Omental fat pad (tissue), 4 donors: ENCODE measurements around the gene PRB3. TPM values are rescaled to one million over a fixed set of nuclear protein-coding genes. Genes with fewer than 3 reads are reported as not detected.

Source experiments
- ATAC-seq: fragments of 150-250 bp; one replicate; pipeline ENCODE4 v1.9.1; 2016; ENCODE audit warnings: mild to moderate bottlenecking, moderate library complexity; ENCODE audit not compliant: low FRiP score
- DNase-seq: peaks from one replicate; pipeline ENCODE4 v3.0.0-alpha.2; 2019; ENCODE audit warnings: low spot score
- total RNA-seq, 4 donors: library from RNA; depleted of rRNA; stranded (reverse); fragments of >200 nt; gene quantifications; one replicate each; pipeline ENCODE4 v1.1.0, GENCODE V29; 2016
- TF ChIP-seq, protein P1 (sequence below), 3 donors: fragments of 450-650 bp; IDR thresholded peaks; one replicate each; pipeline ENCODE4 v1.5.1; 2016 to 2017; ENCODE audit warnings: antibody characterized with exemption in 3 of 3, mild to moderate bottlenecking in 3 of 3, moderate library complexity in 2 of 3

Gene PRB3
- total RNA-seq, result not detected

DNA sequence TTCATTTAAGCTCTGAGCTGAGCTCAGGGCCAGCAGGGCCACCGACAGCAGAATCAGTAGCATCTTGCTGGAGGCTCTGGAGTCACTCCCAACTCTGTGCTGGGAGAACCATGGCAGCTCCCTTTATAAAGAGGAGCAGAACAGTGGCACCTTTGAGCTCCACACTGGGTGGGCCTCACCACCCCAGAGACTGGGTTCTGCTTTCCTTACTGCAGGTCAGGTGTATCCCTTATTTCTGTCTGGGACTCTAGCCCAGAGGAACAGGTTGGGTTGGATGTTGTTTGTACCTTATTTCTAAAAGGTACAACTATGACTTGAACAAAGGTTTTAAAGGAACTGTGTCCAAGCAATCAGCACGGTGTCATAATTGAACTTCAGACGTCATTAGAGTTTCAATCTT is at the start of gene PRB3:
Gene PRB3, minus strand, starts transcription at position 101 of the 400 bp plus-strand sequence. Its CDS starts 38 bp downstream, at position 63.
- TF ChIP-seq, protein P1, sequence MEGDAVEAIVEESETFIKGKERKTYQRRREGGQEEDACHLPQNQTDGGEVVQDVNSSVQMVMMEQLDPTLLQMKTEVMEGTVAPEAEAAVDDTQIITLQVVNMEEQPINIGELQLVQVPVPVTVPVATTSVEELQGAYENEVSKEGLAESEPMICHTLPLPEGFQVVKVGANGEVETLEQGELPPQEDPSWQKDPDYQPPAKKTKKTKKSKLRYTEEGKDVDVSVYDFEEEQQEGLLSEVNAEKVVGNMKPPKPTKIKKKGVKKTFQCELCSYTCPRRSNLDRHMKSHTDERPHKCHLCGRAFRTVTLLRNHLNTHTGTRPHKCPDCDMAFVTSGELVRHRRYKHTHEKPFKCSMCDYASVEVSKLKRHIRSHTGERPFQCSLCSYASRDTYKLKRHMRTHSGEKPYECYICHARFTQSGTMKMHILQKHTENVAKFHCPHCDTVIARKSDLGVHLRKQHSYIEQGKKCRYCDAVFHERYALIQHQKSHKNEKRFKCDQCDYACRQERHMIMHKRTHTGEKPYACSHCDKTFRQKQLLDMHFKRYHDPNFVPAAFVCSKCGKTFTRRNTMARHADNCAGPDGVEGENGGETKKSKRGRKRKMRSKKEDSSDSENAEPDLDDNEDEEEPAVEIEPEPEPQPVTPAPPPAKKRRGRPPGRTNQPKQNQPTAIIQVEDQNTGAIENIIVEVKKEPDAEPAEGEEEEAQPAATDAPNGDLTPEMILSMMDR (IDR thresholded peaks at IDR 0.05), result no peak
- DNase-seq (no peak), ATAC-seq (no peak)

DNA sequence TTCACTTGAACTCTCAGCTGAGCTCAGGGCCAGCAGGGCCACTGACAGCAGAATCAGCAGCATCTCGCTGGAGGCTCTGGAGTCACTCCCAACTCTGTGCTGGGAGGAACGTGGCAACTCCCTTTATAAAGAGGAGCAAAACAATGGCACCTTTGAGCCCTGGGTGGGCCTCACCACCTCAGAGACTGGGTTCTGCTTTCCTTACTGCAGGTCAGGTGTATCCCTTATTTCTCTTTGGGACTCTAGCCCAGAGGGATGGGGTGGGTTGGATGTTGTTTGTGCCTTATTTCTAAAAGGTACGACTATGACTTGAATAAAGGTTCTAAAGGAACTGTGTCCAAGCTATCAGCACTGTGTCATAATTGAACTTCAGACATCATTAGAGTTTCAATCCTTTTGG is 40.8 kb upstream of the PRB3 start, which contains the start of gene PRB4:
Gene PRB4, minus strand, starts transcription at position 101 of the 400 bp plus-strand sequence. Its CDS starts 38 bp downstream, at position 63.
- no peak for DNase-seq
- ATAC-seq, result no peak
- TF ChIP-seq, protein P1 (IDR thresholded peaks at IDR 0.05), result no peak

DNA sequence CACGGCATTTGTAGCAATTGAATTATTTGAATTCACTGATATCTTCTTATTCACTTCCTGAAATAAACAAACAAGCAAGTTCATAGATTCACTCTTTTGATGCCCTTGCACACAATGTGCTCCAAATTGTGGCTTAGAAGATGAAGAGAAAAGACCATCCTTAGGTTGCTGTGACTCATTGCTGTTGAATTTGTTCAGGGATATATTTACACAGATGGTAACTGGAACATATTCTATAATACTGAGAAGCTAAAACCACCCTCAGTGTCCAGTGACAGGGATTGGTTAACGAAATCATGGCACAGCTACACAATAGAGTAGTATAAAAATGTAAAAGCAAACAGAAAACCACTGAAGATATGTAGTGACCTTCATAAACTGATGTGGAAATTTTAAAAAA is 37.6 kb upstream of the PRB3 start:
- TF ChIP-seq, protein P1 (IDR thresholded peaks at IDR 0.05), result no peak
- ATAC-seq, result no peak
- no peak for DNase-seq

DNA sequence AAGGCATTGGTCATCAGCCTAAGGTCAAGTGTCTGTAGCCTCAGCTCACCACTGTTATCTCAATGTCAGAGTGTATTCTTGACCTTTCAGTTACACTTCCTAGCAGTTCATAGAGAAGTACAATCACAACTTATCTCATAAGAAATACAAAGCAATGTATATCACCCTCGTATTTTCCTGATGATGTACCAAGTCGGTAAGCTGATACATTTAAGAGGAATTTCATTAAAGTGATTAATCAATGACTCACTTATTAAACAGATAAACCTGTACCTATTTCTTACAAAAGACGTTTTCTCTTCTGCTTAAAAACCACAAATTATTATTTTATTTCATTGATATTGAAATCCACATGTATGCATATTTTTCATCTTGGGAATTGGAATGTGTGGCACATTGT is 3.9 kb upstream of the PRB3 start:
- DNase-seq, result no peak
- ATAC-seq, result no peak
- TF ChIP-seq, protein P1 (IDR thresholded peaks at IDR 0.05), result no peak

DNA sequence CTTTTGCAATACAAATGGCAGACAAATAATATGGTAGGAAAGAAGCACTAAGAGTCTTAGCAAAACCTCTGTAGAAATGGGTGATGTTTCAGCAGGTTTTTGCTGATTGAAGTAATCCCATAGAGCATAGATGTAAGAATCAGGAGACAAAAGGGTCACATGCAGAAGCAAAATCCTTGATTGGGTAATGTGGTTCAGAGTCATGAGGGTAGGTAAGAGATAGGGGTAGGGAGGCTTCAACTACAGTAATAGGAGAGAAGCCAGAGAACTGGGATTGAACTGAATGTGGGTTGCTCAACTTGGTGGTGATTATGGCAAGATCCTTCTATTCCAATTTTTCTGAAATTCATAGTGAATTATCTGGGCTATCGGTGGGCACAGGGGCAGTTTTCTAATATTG is 5.0 kb downstream of the PRB3 start:
- no peak for DNase-seq
- ATAC-seq, result no peak
- TF ChIP-seq, protein P1 (IDR thresholded peaks at IDR 0.05), result no peak

DNA sequence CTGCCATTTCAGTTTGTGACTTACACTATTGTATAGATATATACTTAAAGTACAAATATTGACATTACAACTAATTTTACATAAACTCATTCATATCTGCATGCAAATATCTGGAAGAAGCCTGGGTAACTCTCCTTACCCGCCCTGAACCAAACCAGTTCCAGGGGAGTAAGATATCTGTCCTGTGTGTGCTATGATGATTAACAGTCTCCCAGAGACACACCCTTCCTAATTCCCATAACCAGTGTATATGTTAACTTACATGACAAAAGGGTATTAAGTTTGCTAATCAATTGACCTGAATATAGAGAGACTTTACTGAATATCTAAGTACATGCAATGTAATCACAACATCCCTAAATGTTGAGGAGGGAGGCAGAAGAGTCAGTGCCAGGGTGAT is 23.0 kb downstream of the PRB3 start:
- ATAC-seq (no peak), DNase-seq (no peak)
- TF ChIP-seq, protein P1 (IDR thresholded peaks at IDR 0.05), result no peak

DNA sequence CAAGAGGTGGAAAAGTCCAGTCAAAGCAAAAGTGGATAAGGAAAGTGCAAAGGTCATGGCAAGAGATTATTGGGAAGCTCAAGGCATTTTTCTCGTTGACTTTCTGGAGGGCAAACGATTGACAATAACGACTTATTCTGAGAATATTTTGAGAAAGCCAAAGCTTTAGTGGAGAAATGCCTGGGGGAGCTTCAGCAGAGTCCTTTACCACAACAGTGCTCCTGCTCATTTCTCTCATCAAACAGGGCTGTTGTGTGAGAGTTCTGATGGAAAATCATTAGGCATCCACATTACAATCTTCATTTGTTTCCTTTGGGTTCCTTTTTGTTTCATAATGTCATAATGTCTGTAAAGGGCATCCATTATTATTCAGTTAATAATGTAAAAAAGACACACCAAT is 26.9 kb downstream of the PRB3 start:
- TF ChIP-seq, protein P1 (IDR thresholded peaks at IDR 0.05), result no peak
- DNase-seq (no peak), ATAC-seq (no peak)
